Neuron (in vitro differentiated cells): ENCODE measurements around the gene MYT1.

Experiments used
- H2AFZ ChIP-seq: one replicate; pipeline ENCODE4 v1.6.1; 2013; ENCODE audit warnings: low read depth, mild to moderate bottlenecking, inconsistent platforms, low read length, moderate library complexity
- H3K27me3 ChIP-seq: one replicate; pipeline ENCODE4 v1.6.1; 2013; ENCODE audit warnings: low read length; ENCODE audit not compliant: insufficient read depth
- H3K36me3 ChIP-seq: one replicate; pipeline ENCODE4 v1.6.1; 2013; ENCODE audit warnings: low read length; ENCODE audit not compliant: insufficient read depth
- H3K4me1 ChIP-seq: one replicate; pipeline ENCODE4 v1.6.1; 2013; ENCODE audit warnings: low read length; ENCODE audit not compliant: insufficient read depth
- H3K4me3 ChIP-seq: 2 replicates; pipeline ENCODE4 v1.5.1; 2013; ENCODE audit warnings: mild to moderate bottlenecking, low read length, moderate library complexity
- H3K9me3 ChIP-seq: one replicate; pipeline ENCODE4 v1.6.1; 2013; ENCODE audit warnings: low read length

MYT1 gene

GRCh38 chr20:64216910-64217309 is 52.7 kb downstream of the MYT1 start:
- Histone ChIP-seq H3K4me1 (no peaks in the 10 kb centered on the region), H2AFZ (no peak overlapping the region), H3K27me3 (no peaks in the 10 kb centered on the region), H3K36me3 (no peaks in the 10 kb centered on the region), H3K9me3 (no peaks in the 10 kb centered on the region), H3K4me3 (no peak overlapping the region)

- H3K36me3 ChIP-seq, result no peaks in the 10 kb centered on the region
- no peaks in the 10 kb centered on the region for H3K27me3 ChIP-seq
- no peaks in the 10 kb centered on the region for H3K9me3 ChIP-seq
- H3K4me3 ChIP-seq, result no peak overlapping the region
- H2AFZ ChIP-seq, result no peak overlapping the region
- peaks cover 1% of the 10 kb centered on the region for H3K4me1 ChIP-seq
Measured at GRCh38 chr20:64217539-64218221, 53.4 kb downstream of the MYT1 start.

DNA sequence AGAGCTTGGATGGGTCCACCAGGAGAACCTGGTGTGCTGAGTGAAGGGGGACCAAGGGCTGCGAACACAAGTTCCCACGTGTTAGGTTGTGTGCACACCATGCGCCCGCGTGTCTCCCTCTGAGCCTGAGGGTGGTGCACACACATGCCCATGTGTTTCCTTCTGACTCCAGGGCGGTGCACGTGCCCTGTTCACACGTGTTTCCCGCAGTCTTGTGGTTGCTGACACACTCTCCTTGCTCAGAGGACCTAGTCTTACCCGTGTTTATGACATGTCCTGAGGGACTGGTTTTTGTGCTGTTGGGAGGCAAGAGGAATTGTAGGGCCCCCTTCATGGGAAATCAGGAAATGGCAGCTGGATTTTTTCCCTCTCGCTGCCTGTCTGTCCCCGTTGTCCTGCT is 55.0 kb downstream of the MYT1 start:
- Histone ChIP-seq H3K4me3 (no peak overlapping the region), H3K9me3 (no peaks in the 10 kb centered on the region), H3K4me1 (peaks cover 16% of the 10 kb centered on the region), H3K36me3 (no peaks in the 10 kb centered on the region), H3K27me3 (no peaks in the 10 kb centered on the region), H2AFZ (no peak overlapping the region)

DNA sequence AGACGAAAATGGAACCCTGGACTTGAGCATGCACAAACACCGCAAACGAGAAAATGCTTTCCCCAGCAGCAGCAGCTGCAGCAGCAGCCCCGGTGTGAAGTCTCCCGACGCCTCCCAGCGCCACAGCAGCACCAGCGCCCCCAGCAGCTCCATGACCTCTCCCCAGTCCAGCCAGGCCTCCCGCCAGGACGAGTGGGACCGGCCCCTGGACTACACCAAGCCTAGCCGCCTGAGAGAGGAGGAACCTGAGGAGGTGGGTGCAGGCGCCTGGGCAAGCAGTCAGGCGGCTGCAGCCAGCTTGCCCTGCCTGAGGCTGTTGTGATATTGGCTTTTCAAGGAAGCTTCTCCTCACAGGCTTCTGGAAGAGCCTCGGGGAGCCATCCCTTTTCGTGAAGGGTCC is 55.5 kb downstream of the MYT1 start:
- H3K36me3 ChIP-seq, result no peaks in the 10 kb centered on the region
- H3K9me3 ChIP-seq, result no peaks in the 10 kb centered on the region
- H3K27me3 ChIP-seq, result no peaks in the 10 kb centered on the region
- H3K4me1 ChIP-seq, result peaks cover 21% of the 10 kb centered on the region
- no peak overlapping the region for H2AFZ ChIP-seq
- no peak overlapping the region for H3K4me3 ChIP-seq

DNA sequence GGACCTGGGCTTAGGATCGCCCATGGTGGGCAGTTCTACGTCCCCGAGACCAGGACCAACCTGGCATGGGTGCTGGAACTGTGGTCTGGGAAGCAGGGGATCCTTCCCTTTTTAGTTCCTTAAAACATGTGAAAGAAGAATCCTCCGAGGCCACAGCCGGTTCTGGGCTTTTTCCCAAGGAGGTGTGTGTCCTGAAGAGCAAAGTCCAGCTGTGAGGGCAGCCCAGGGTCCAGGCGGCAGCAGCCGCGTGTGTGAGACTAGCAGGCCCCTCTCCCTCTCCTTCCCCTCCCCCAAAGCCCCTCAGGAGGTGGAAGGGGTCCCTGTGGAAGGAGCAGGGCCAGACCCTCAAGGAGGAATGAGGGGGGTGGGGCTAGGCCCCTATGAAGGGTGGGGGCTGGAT is 56.2 kb downstream of the MYT1 start:
- no peak overlapping the region for H2AFZ ChIP-seq
- H3K4me3 ChIP-seq, result no peak overlapping the region
- no peaks in the 10 kb centered on the region for H3K36me3 ChIP-seq
- H3K4me1 ChIP-seq, result peaks cover 21% of the 10 kb centered on the region
- no peaks in the 10 kb centered on the region for H3K27me3 ChIP-seq
- H3K9me3 ChIP-seq, result no peaks in the 10 kb centered on the region

GRCh38 chr20:64220891-64221527 is 56.8 kb downstream of the MYT1 start:
- H3K4me3 ChIP-seq, result no peak overlapping the region
- H3K4me1 ChIP-seq, result peaks cover 21% of the 10 kb centered on the region
- H2AFZ ChIP-seq, result no peak overlapping the region
- no peaks in the 10 kb centered on the region for H3K36me3 ChIP-seq
- H3K9me3 ChIP-seq, result no peaks in the 10 kb centered on the region
- H3K27me3 ChIP-seq, result no peaks in the 10 kb centered on the region

GRCh38 chr20:64222291-64222735 is 58.1 kb downstream of the MYT1 start:
- Histone ChIP-seq H3K4me3 (no peak overlapping the region), H3K27me3 (no peaks in the 10 kb centered on the region), H3K36me3 (no peaks in the 10 kb centered on the region), H3K9me3 (no peaks in the 10 kb centered on the region), H3K4me1 (peaks cover 21% of the 10 kb centered on the region), H2AFZ (no peak overlapping the region)

GRCh38 chr20:64222851-64223525 is 58.7 kb downstream of the MYT1 start:
- no peaks in the 10 kb centered on the region for H3K36me3 ChIP-seq
- H3K4me3 ChIP-seq, result no peak overlapping the region
- H3K27me3 ChIP-seq, result no peaks in the 10 kb centered on the region
- H3K9me3 ChIP-seq, result no peaks in the 10 kb centered on the region
- peaks cover 21% of the 10 kb centered on the region for H3K4me1 ChIP-seq
- H2AFZ ChIP-seq, result no peak overlapping the region

GRCh38 chr20:64223526-64224067 is 59.3 kb downstream of the MYT1 start:
- Histone ChIP-seq H2AFZ (no peak overlapping the region), H3K4me1 (peaks cover 21% of the 10 kb centered on the region), H3K9me3 (no peaks in the 10 kb centered on the region), H3K36me3 (no peaks in the 10 kb centered on the region), H3K4me3 (no peak overlapping the region), H3K27me3 (peaks cover 3% of the 10 kb centered on the region)

DNA sequence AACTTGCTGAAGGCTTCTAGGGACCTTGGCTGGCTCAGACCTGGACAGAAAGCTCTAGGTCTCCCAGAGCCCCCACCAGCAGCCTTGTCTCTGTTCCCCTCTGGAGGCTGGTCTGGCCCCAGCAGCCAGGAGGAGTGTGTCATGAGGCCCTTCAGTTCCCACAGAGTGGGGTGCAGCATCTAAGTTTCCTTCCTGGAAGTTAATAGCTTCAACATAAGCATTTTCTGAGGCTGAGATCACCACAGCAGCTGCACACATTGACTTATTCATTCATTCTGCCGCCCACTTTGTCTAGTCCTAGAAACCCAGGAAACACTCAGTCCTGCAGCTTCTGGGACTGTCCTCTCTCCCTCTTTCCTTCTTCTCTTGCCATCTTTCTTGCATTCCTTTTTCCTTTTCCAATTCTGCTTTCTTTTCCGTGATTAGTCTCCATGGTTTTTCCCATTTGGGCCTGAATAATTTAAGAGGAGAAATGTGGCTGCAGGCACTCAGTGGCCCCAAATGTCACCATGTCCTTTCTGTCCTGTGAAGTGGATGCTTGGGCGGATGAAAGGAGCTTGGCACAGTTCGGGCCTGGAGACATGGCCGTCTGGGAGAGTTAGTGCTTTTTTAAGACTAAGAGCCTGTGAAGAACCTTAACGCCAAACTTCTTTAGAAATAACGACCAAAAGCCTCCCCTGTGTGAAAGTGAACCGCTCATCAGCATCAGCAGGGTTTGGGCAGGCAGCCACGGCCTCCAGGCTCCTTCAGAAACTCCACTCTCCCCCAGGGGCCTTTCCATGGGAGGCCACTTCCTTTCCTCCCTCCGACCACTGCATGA is 60.3 kb downstream of the MYT1 start:
- Histone ChIP-seq H3K36me3 (no peaks in the 10 kb centered on the region), H2AFZ (no peak overlapping the region), H3K9me3 (no peaks in the 10 kb centered on the region), H3K4me3 (no peak overlapping the region), H3K4me1 (peaks cover 21% of the 10 kb centered on the region), H3K27me3 (peaks cover 3% of the 10 kb centered on the region)

GRCh38 chr20:64225171-64225595 is 60.9 kb downstream of the MYT1 start:
- no peak overlapping the region for H2AFZ ChIP-seq

DNA sequence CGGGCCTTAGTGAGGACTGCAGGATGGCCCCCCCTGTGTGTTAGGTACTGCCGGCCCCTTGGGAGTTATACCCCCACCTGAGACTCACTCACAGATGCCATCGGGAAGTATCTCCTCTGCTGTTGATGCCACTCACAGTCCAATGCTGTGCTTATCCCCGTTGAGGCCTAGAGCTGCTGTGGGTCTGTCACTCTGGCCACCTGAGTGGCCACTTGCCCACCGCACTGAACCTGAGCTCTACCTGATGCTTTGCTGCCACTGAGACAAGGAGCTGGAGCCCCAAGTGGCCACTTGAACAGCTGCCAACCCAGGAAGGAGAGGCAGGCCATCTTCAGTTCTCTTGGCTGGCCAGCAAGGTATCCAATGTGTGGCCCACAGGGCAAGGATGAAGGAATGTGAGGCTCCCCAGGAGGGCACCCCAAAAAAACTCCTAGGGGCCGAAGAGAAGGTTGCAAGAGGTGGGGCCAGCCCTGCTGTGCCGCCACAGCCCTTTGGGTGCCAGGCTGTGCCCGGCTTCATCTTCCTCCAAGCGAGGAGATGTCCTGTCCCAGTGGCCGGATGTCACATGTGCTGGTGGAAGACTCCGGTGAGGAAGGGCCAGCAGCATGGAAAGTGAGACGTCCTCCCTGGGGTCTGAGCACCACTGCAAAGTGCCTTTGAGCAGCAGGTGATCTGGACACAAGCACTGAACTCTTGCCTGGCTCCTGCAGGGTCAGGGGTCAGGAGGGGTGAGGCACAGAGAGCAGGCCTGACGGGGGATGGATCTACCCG is 61.8 kb downstream of the MYT1 start:
- Histone ChIP-seq H3K4me3 (no peak overlapping the region), H3K27me3 (peaks cover 3% of the 10 kb centered on the region), H3K36me3 (no peaks in the 10 kb centered on the region), H3K4me1 (peaks cover 21% of the 10 kb centered on the region), H3K9me3 (no peaks in the 10 kb centered on the region), H2AFZ (no peak overlapping the region)

More at GRCh38 chr20:64225171-64225595, 60.9 kb downstream of the MYT1 start:
- Histone ChIP-seq H3K36me3 (no peaks in the 10 kb centered on the region), H3K9me3 (no peaks in the 10 kb centered on the region), H3K4me1 (peaks cover 21% of the 10 kb centered on the region), H3K27me3 (peaks cover 3% of the 10 kb centered on the region), H3K4me3 (no peak overlapping the region)
